Kidney epithelial cell (primary cell): ENCODE data around the gene STON2. TPM values are rescaled to one million over a fixed set of nuclear protein-coding genes. Genes with fewer than 3 reads are reported as not detected.

ENCODE experiments used
- DNase-seq: peaks from one replicate; pipeline ENCODE4 v3.0.0-alpha.2; 2010; ENCODE audit warnings: low read depth
- H3K27me3 ChIP-seq: 2 replicates; pipeline ENCODE4 v1.6.0; 2011; ENCODE audit warnings: low read length; ENCODE audit not compliant: control insufficient read depth, insufficient read depth
- H3K36me3 ChIP-seq: 2 replicates; pipeline ENCODE4 v1.5.1; 2011; ENCODE audit warnings: low read length; ENCODE audit not compliant: control insufficient read depth, insufficient read depth
- H3K4me3 ChIP-seq: 2 replicates; pipeline ENCODE4 v1.5.1; 2011; ENCODE audit warnings: low read depth, mild to moderate bottlenecking, control low read depth, low read length
- total RNA-seq: library from RNA; depleted of rRNA; stranded (reverse); fragments of >200 nt; gene quantifications from 2 replicates; pipeline ENCODE4 v1.2.3, GENCODE V29; 2015
- TF ChIP-seq, protein P1 (sequence below): IDR thresholded peaks from 2 replicates; pipeline ENCODE4 v1.5.1; 2011; ENCODE audit warnings: mild to moderate bottlenecking, moderate library complexity, low read length, control low read depth, inconsistent platforms; ENCODE audit not compliant: insufficient read depth, poor library complexity, severe bottlenecking

The STON2 gene
- total RNA-seq, 1 donor from 2014 or later = 17.9 TPM

DNA sequence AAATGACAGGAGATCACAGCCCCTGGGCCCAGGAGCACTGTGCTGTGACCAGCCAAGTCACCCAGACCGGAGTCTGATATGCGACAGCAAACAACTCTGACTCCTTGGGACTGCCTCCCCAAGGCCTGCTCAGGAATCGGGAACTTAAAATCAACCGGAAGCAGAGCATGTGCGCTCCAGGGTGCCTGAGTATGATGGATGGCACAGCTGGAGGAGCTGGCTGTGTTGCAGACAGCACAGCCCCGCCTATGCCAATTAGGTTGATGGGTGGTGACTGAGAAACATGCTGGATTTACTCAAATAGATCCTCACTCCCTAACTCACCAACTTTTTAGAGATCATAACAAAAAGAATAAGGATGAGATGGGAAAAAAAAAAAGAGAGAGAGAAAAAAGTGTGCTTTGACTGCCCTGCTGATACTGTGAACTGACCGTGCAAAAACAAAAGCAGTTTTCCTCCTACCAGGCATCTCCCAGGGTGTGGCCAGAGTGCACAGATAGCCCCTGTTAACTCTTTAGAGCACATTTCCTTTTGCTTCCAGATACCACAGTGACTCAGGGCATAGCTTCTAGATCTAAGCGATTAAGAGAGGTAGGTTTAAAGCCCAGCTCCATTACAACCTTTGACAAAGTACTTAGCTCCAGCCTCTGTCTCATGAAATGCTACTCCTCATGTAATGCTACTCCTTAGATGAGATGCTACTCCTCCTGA, 27.4 kb upstream of the STON2 start:
- TF ChIP-seq, protein P1, sequence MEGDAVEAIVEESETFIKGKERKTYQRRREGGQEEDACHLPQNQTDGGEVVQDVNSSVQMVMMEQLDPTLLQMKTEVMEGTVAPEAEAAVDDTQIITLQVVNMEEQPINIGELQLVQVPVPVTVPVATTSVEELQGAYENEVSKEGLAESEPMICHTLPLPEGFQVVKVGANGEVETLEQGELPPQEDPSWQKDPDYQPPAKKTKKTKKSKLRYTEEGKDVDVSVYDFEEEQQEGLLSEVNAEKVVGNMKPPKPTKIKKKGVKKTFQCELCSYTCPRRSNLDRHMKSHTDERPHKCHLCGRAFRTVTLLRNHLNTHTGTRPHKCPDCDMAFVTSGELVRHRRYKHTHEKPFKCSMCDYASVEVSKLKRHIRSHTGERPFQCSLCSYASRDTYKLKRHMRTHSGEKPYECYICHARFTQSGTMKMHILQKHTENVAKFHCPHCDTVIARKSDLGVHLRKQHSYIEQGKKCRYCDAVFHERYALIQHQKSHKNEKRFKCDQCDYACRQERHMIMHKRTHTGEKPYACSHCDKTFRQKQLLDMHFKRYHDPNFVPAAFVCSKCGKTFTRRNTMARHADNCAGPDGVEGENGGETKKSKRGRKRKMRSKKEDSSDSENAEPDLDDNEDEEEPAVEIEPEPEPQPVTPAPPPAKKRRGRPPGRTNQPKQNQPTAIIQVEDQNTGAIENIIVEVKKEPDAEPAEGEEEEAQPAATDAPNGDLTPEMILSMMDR = no peak
- Histone ChIP-seq H3K27me3 (no peaks in the 10 kb centered on the region), H3K4me3 (no peak overlapping the region), H3K36me3 (no peaks in the 10 kb centered on the region)
- DNase-seq = no peak

DNA sequence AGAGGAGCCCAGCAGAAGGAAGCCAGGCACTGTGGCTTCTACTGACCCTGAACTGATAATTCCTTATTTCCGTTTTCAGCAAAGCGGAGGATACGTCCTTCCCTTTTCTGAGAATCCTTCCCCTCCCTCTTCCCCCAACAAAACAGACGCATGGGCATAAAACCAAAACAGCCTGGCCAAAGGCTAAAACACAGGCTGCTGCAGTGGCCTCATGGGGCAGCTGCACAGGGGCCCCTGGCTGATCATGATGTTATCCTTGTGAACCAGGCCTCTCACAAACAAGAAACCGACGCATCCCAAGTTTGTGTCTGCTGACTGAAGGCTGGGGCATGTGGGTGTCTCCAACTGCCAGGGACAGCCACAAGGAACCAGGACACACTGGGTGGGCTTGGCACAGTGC, 23.4 kb upstream of the STON2 start:
- no peak for DNase-seq
- Histone ChIP-seq H3K27me3 (no peaks in the 10 kb centered on the region), H3K36me3 (no peaks in the 10 kb centered on the region), H3K4me3 (no peak overlapping the region)
- TF ChIP-seq, protein P1 = no peak

GRCh38 chr14:81418057-81418790, 18.1 kb upstream of the STON2 start:
- TF ChIP-seq, protein P1 = no peak
- no peak for DNase-seq
- no peaks in the 10 kb centered on the region for H3K27me3 ChIP-seq
- no peak overlapping the region for H3K4me3 ChIP-seq
- H3K36me3 ChIP-seq = no peaks in the 10 kb centered on the region

DNA sequence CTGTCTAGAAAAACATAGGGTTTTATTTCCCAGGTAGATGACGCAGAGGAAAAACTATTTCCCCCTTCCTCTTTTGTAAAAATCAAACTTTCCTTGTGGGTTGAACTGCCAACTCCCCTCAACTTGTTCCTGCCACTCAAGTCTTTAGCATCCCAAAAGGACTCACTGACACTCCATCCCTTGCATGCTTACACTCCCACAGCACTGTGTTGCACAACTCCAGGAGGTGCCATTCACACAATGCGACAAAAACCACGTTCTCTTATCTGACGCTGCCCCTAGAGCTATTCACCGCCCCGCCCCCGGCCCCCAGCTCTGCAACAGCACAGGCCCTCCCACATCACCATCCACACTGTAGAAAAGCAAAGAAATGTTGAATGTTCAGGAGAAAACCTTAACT, 16.9 kb upstream of the STON2 start:
- no peaks in the 10 kb centered on the region for H3K27me3 ChIP-seq
- H3K4me3 ChIP-seq = no peak overlapping the region
- H3K36me3 ChIP-seq = no peaks in the 10 kb centered on the region
- TF ChIP-seq, protein P1 = no peak
- no peak for DNase-seq

DNA sequence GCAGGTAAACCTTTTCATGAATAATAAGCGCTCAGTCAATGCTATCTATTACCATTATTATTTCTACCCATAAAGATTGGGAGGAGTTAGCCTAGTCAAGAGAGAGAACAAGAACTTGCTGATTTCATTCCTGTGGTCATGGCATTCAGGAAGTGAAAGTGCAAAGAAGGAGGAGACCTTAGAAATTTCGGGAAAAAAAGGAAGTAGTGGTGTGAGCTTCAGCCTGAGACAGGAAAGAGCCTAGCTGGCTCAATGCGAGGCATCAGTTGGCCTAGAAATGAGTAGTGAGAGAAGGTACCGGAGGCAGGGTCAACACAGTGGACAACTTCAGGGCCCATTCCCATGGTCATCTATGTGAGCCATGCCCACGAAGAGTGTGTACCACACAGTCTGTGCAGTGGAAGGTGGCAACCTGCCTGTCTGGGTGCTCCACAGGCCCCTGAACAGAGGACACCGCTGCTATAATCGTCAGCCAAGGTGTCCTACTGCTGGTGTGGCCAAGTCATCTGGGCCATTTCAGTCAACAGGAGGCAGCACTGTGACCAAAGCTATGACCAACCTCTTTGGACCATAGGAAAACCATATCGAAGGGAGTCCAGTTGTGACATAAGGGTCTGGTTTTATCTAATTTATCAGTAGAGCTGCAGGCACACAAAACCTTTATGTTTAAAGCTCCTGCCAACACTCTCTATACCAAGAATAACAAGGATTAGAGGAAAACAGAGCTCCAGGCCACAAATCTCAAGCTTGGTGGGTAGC, 16.2 kb upstream of the STON2 start:
- TF ChIP-seq, protein P1 = no peak
- Histone ChIP-seq H3K27me3 (no peaks in the 10 kb centered on the region), H3K36me3 (no peaks in the 10 kb centered on the region), H3K4me3 (no peak overlapping the region)
- no peak for DNase-seq
